Measurements from ENCODE around the gene FOXC1.

The FOXC1 gene

DNA sequence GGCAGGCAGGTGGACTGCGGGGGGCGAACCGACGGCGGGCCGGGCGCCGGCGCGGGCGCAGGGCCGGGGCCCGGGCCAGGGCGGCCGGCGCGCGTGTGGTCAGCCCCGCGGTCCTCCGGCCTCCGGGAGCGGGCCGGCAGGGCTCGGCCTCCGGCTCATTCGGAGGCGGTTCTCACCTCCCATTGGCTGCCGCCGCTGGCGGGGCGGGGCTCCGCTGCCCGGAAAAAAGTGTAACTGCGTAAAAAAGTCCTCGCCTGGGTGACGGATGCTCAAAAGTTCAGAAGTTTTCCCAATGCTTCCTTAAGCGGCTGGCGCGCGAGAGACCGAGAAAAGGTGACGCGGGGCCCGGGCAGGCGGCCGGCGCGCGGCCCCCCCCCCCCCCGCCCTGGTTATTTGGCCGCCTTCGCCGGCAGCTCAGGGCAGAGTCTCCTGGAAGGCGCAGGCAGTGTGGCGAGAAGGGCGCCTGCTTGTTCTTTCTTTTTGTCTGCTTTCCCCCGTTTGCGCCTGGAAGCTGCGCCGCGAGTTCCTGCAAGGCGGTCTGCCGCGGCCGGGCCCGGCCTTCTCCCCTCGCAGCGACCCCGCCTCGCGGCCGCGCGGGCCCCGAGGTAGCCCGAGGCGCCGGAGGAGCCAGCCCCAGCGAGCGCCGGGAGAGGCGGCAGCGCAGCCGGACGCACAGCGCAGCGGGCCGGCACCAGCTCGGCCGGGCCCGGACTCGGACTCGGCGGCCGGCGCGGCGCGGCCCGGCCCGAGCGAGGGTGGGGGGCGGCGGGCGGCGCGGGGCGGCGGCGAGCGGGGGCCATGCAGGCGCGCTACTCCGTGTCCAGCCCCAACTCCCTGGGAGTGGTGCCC lies at the start of gene FOXC1:
FOXC1 (plus strand) TSS at position 268 of the 849 bp plus-strand sequence; CDS start at position 799, 531 bp downstream.
- no peak within 1 kb of the TSS for H3K27ac ChIP-seq (ENCODE audit: low read length)
- no peak within 1 kb of the TSS for H3K9ac ChIP-seq (ENCODE audit: low read depth, low read length)
- no peaks in the 10 kb centered on the region for H3K79me2 ChIP-seq (ENCODE audit: insufficient read depth, low read length)
- H3K36me3 ChIP-seq (ENCODE audit: insufficient read depth, low read length), result no peaks in the 10 kb centered on the region
- no peaks in the 10 kb centered on the region for H3K27me3 ChIP-seq (ENCODE audit: insufficient read depth, low read length, poor library complexity)
- H3K9me3 ChIP-seq (ENCODE audit: insufficient read depth, low read length, severe bottlenecking), result no peaks in the 10 kb centered on the region
- no peak for TF ChIP-seq EZH2 (IDR thresholded peaks at IDR 0.05; ENCODE audit: borderline replicate concordance, low read depth, low read length, severe bottlenecking)
- no peak for TF ChIP-seq CTCF (IDR thresholded peaks at IDR 0.05; ENCODE audit: borderline replicate concordance, extremely low read depth, low read length, poor library complexity, severe bottlenecking)
- DNase-seq (no peak), ATAC-seq (ENCODE audit: insufficient read depth, low read depth) (no peak)
- no peak within 1 kb of the TSS for H2AFZ ChIP-seq (ENCODE audit: low read depth, low read length)
- H3K4me2 ChIP-seq (ENCODE audit: insufficient read depth, low read length), result no peak within 1 kb of the TSS
- no peaks in the 10 kb centered on the region for H3K4me1 ChIP-seq (ENCODE audit: insufficient read depth, low read length)
- H4K20me1 ChIP-seq (ENCODE audit: insufficient read depth, low read length), result no peaks in the 10 kb centered on the region
- H3K4me3 ChIP-seq (ENCODE audit: low read depth in 1 of 2, low read length in 2 of 2), result no peak within 1 kb of the TSS

- TF ChIP-seq CTCF (IDR thresholded peaks at IDR 0.05; ENCODE audit: borderline replicate concordance, extremely low read depth, low read length, poor library complexity, severe bottlenecking), result no peak
- TF ChIP-seq EZH2 (IDR thresholded peaks at IDR 0.05; ENCODE audit: borderline replicate concordance, low read depth, low read length, severe bottlenecking), result no peak
- Histone ChIP-seq H3K9me3 (ENCODE audit: insufficient read depth, low read length, severe bottlenecking) (no peaks in the 10 kb centered on the region), H4K20me1 (ENCODE audit: insufficient read depth, low read length) (no peaks in the 10 kb centered on the region), H2AFZ (ENCODE audit: low read depth, low read length) (no peak overlapping the region), H3K36me3 (ENCODE audit: insufficient read depth, low read length) (no peaks in the 10 kb centered on the region), H3K27ac (ENCODE audit: low read length) (no peak overlapping the region), H3K79me2 (ENCODE audit: insufficient read depth, low read length) (no peaks in the 10 kb centered on the region), H3K4me2 (ENCODE audit: insufficient read depth, low read length) (no peak overlapping the region), H3K9ac (ENCODE audit: low read depth, low read length) (no peak overlapping the region), H3K27me3 (ENCODE audit: insufficient read depth, low read length, poor library complexity) (no peaks in the 10 kb centered on the region), H3K4me3 (ENCODE audit: low read depth in 1 of 2, low read length in 2 of 2) (no peak overlapping the region), H3K4me1 (ENCODE audit: insufficient read depth, low read length) (no peaks in the 10 kb centered on the region)
- no peak for ATAC-seq (ENCODE audit: insufficient read depth, low read depth)
- DNase-seq, result no peak
Observed at GRCh38 chr6:1560281-1561058, 49.2 kb upstream of the FOXC1 start.

DNA sequence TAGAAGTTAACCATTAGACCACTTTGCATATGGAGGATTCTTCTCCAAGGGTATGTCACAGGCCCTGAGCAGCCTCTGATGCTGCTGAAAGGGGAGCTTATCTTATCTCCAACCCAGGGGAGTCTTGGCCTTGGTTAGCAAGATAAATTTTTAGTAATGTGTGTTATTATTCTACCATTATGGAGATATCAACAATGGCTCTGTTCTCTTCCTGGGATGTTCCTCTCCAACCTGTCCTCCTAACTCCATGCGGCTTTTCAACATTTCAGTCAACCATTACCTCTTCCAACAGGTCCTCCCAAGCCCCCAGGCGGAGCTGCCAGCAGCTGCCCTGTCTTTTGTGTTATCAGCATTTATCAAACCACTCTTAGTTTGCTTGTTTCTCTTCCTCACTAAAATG lies 48.4 kb upstream of the FOXC1 start:
- no peaks in the 10 kb centered on the region for H3K36me3 ChIP-seq (ENCODE audit: insufficient read depth, low read length)
- H3K27me3 ChIP-seq (ENCODE audit: insufficient read depth, low read length, poor library complexity), result no peaks in the 10 kb centered on the region
- H3K9ac ChIP-seq (ENCODE audit: low read depth, low read length), result no peak overlapping the region
- H3K4me2 ChIP-seq (ENCODE audit: insufficient read depth, low read length), result no peak overlapping the region
- no peaks in the 10 kb centered on the region for H3K79me2 ChIP-seq (ENCODE audit: insufficient read depth, low read length)
- no peak for ATAC-seq (ENCODE audit: insufficient read depth, low read depth)
- no peaks in the 10 kb centered on the region for H3K4me1 ChIP-seq (ENCODE audit: insufficient read depth, low read length)
- H3K4me3 ChIP-seq (ENCODE audit: low read depth in 1 of 2, low read length in 2 of 2), result no peak overlapping the region
- no peaks in the 10 kb centered on the region for H4K20me1 ChIP-seq (ENCODE audit: insufficient read depth, low read length)
- DNase-seq, result no peak
- H2AFZ ChIP-seq (ENCODE audit: low read depth, low read length), result no peak overlapping the region
- no peaks in the 10 kb centered on the region for H3K9me3 ChIP-seq (ENCODE audit: insufficient read depth, low read length, severe bottlenecking)
- no peak for TF ChIP-seq CTCF (IDR thresholded peaks at IDR 0.05; ENCODE audit: borderline replicate concordance, extremely low read depth, low read length, poor library complexity, severe bottlenecking)
- TF ChIP-seq EZH2 (IDR thresholded peaks at IDR 0.05; ENCODE audit: borderline replicate concordance, low read depth, low read length, severe bottlenecking), result no peak
- no peak overlapping the region for H3K27ac ChIP-seq (ENCODE audit: low read length)
